Dedifferentiated amniotic fluid mesenchymal stem cell (primary cell): ENCODE measurements around the gene INAFM2.

Experiments used
- DNase-seq: peaks from one replicate; pipeline ENCODE4 v3.0.0-alpha.2; 2016; ENCODE audit errors: extremely low spot score

INAFM2 gene

DNA sequence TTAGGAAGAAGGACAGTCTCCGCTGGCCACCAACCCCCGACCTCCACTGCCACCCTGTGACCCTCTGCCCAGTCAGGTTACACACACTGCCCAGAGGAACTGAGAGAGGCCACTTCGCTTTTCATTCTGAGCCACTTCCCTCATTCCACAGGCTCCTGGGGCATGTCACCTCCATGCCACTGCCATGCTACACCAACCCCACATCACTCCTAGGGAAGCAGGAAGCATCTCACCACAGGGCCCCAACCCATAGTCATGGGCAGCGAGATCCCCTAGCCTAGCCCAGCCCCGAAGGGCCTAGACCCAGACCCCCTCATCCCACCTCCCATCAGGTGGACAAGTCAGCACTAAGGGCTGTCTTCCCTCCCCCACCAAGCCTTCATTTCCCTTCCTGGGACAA lies 17.1 kb upstream of the INAFM2 start:
- DNase-seq: no peak

- DNase-seq: no peak
These were observed 16.6 kb upstream of the INAFM2 start for GRCh38 chr15:40306908-40307307.

DNA sequence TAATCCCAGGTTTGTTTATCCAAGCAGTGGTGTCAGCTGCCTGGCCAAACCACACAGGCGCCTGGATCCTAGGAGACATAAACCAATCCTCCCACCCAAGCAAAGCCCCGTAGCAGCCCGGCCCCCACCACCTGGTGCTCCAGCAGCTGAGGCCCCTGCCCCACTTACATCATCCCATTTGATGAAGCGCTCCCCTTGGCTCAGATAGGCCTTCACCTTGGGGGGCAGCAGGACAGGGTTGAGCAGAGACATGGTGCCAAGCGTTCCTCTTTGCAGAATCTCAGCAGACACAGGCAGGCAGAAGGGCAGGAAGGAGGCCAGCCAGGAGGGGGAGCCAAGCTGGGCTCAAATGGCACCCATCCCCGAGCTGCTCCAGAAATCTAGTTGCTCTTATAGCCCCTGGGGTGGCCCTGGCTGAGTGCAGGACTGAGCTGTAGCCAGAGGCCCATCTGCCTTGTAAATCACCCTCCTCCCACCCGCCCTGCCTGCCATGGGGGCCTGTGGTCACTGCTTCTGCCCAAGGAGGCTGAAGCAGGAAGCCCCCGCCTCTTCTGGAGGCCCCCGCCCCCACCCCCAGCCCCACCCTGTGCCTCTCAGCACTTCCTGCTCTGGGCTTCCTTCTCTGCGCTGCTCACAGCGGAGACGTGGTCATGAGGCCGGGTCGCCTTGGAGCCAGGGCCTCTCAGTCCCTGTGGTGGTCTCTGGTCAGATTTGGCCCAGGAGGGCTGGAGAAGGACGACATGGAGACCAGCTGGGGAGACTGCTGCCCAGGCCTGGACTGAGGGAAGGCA lies 15.9 kb upstream of the INAFM2 start, which contains the start of gene PLCB2:
PLCB2 (minus strand) TSS at position 515 of the 791 bp plus-strand sequence; CDS start at position 252, 263 bp downstream.
- DNase-seq: no peak

- no peak for DNase-seq
These were observed 14.1 kb upstream of the INAFM2 start for GRCh38 chr15:40309344-40309862.

DNA sequence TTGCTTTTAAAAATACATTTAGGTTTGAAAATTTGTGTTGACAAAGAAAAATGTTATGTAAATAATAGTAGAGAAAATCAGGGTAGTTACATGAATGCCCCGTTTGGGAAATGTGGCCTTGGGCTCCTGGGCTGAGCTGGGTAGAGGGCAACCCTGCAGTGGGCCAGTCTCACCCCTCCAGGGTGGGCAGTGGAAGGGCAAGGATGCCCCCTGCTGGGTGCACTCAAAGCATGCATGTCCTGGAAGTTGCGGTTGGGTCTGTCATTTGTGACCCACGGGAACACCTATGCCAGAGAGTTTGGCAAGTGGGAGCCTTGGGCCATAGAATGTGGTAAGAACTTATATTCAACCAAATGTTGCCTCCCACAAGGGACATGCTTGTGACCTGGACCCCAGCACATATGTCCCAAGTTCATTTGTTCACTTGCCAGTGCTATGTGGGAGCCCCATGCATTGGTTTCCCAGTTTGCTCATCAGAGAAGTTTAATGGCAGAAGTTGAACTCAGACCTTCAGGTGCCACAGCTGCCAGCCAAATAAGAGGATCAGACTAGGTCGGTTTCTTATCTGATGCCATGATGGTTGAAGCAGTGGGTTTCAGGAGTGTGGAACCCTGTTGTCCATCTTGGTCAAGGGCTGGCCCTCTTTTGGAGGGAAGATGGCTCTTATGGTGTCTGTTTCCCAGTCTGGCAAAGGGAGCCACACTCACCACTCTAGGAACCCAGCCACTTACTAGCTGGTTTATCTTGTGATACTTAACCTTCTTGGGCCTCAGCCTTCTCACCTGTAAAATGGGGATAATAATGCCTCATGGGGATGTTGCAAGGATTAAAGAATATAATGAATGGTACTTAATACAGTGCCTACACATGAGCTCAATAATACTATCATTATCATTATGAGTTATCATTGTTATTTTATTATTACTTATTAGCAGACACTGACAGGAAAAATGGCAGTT lies 13.2 kb upstream of the INAFM2 start:
- no peak for DNase-seq

- DNase-seq: no peak
These were observed 12.5 kb upstream of the INAFM2 start for GRCh38 chr15:40310993-40311392.

DNA sequence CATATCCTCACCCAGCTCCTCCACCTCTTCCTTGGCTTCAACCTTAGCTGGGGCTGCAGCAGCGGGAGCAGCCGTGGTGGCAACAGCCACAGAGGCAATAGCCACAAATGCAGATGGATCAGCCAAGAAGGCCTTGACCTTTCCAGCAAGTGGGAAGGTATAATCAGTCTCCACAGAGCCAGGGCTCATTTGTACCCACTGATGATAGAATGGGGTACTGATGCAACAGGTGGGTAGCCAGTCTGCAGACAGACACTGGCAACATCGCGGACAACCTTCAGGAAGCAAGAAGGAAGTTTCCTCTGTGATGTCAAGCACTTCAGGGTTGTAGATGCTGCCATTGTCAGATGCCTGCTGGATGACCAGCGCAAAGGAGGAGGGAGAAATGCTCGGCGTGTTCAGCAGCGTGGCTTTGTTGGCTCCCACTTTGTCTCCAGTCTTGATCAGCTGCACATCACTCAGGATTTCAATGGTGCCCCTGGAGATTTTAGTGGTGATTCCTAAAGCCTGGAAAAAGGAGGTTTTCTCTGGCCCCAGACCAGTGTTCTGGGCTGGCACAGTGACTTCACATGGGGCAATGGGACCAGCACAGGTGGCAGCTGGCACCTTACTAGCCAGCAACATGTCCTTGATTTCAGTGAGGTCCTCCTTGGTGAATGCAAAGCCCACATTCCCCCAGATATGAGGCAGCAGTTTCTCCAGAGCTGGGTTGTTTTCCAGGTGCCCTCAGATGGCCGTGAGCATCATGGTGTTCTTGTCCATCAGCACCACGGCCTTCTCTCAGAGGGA lies 10.9 kb upstream of the INAFM2 start:
- DNase-seq: no peak

GRCh38 chr15:40313531-40314398 lies 9.7 kb upstream of the INAFM2 start:
- no peak for DNase-seq

DNA sequence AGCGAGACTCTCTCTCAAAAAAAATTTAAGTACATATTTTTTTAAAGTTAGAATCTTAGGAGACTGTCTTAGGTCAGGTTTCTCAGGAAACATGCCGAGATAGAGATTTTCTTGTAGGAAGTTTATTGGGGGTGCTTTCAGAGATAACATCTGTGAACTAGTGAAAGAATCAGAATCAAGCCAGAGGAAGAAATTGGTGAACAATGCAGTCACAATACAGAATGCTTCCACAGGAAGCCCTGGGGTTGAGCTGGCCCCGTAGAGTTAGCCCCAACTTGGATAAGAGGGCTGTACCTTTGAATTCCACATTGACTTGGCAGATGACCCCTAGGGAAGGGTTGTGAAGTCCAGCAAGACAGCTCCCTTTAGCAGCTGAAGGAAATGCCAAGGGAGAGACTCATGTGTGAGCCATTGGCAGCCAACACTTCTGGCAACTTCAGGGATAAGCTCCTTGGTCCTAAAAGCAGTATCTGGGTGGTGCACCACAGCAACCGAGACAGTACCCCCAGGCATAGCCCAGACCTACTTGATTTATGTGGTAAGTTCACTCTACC lies 8.7 kb upstream of the INAFM2 start:
- DNase-seq: no peak

DNA sequence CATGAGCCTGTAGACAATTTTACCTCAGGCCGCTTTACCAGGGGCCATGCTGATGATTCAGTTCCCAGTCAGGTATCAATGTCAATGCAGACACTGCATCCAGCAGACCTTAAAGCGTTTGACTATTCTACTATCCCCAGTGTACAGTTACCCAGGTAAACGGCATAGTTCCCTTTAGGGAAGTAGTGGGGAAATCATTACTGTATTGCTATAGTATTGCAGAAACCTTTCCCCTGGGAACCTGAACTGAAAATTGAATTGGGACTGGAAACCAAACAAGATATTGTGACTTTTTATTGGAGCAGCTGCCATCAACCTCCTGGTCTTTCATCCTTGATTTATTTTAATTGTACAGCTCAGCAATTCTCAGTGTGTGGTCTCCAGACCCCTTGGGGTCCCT lies 6.6 kb upstream of the INAFM2 start:
- no peak for DNase-seq

DNA sequence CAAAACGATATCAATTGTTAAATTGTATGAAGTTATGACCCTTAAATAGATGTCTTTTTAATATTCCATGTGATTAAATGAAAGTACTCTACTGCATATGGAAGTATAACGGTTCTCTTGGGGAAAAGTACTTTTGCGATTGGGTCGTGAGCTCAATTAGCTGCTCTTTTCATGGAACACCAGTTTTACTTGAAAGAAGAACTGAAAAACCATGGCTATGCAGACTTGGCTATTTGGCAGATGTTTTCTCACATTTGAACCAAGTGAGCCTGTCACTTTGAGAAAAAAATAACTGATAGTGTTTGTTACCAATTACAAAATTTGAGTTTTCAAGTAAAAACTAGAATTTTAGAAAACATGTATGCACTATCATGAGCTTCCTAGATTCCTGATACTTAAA lies 5.9 kb upstream of the INAFM2 start:
- DNase-seq: no peak

DNA sequence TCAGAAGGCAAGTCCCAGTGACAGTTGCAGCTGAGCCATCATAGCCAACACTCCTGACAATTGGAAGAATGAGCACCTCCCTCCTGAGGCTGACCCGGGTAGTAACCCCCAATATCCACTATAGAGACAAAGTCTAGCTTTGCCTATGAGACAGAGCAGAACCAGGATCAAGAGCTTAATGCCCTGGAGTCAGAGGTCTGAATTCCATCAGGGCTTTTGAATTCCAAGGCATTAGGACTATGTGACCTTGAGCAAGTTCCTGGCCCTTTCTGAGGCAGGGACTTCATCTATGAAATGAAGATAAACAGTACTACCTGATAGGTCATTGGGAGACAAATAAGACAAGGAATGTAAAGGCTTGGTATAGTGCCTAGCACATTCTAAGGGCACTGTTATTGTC lies 3.1 kb upstream of the INAFM2 start:
- no peak for DNase-seq

DNA sequence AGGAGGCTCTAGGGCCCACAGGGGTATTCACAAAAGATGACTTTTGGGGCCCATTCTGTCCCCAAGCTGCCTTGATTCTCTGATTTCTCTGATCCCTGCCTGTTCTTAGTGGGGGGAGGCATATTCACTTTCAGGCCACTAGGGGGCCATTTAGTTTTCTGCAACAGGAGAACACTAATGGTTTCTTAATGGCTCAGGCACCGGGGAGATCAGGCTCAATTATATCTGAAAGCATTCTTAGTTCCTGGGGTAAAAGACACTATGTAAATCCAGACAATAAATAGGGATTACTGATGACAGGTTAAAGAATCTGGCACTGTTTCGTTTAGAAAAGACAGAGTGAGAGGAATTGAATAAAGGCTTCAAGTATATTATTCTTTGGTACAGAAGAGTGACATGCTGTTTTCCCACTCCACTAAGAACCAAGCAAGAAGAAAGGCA lies 2.5 kb upstream of the INAFM2 start:
- peak; percentile 80 for DNase-seq

GRCh38 chr15:40322531-40323238 lies 807 bp upstream of the INAFM2 start:
- no peak for DNase-seq

GRCh38 chr15:40323953-40324937 lies 753 bp downstream of the INAFM2 start:
- no peak for DNase-seq

- DNase-seq: no peak
These were observed 1.7 kb downstream of the INAFM2 start for GRCh38 chr15:40325188-40325587.

DNA sequence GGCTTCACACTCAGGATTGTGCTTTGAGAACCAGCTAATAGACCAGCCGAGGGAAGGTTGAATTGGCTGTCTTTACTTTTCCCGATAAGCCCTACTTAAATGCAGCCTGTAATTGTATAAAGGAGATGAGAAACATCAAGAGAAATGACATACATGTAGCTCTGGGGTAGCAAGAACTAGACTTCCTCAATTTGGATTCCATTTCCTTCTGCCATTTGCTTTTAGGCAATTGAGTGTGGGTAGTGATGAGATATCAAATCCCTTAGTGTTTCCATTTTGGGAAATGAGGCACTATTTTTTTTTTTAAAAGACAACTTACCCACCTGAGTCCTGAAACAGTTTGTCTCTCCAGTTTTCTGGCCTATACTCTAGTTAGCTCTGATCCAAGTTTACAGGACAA lies 2.2 kb downstream of the INAFM2 start:
- no peak for DNase-seq

DNA sequence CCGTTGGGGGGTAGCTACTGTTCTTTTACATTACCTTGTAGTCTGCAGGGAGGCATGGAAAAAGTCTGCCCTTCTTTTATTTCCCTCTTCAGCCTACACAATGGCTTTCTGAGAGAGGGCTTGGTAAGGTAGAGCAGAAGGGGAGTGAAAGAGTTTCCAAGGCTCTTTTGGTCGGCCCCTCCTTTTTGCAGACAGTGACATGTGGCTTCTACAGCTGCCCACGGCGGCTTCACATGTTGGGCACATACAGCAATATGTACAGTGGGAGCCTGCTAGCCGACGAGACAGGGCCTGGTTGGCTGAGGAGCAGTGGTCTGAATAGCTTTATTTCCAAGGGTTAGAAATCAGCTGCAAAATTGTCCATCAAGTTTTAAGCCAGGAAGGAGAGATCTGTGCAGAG lies 4.0 kb downstream of the INAFM2 start:
- DNase-seq: no peak
